GM18951 (cell line): ENCODE measurements around the gene AHRR.
"Not testable (repeated sequence)": the region's sequence is repeated elsewhere in the genome, so short reads cannot be mapped to it uniquely, and the experiment has no call there.

ENCODE experiments used
- POLR2A ChIP-seq: IDR thresholded peaks from 4 replicates; pipeline ENCODE4 v1.6.1; 2011; ENCODE audit warnings: mild to moderate bottlenecking; ENCODE audit not compliant: insufficient read length, insufficient read depth; ENCODE audit errors: extremely low read depth
- in situ Hi-C: fragments of 300-500 bp; cut with MboI; formaldehyde crosslinking; loops from one replicate; pipeline ENCODE4 v1.12.0; 2022; ENCODE audit warnings: low sequenced_read_pairs, mixed read lengths, inconsistent platforms; ENCODE audit not compliant: unreplicated experiment

Gene AHRR

DNA sequence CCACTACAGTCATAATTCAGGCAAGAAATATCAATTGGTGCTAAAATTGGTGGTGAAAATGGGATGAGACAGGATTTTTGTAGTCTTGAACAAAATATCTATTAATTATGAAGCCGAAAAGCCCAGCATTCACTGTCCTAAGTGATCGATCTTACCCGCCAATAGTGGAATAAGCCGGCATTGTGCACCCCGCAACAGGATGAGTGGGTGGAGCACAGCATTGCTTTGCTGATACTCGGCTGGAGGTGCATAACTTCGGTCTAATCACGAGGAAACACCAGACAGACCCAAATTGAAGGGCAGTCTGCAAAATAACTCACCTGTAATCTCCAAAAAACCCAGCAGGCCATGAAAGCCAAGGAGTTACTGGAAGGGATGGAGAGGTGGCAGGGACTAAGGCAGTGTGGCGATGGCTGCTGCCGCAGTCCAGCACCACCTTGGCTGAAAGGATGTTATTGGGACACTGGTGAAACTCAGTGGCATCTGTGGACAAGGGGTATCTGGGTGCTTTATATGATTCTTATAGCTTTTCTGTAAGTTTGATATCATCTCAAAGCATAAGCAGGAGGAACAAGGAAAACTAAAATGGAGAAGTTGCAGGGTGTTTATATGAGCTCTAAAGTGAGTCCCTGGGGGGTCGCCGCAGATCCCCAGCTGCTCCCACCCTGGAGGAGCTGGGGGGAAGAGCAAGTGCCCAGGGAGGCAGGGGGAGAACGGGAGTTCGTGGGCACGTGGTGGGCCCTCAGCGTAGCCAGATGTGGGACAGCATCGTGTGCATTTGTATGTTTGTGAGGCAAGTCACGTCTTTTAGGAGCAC is 45.2 kb downstream of the AHRR start:
- in situ Hi-C loops = no loop called here
- TF ChIP-seq POLR2A = no peak

GRCh38 chr5:367358-368130 is 46.0 kb downstream of the AHRR start:
- in situ Hi-C loops = no loop called here

GRCh38 chr5:368183-369084 is 46.9 kb downstream of the AHRR start:
- in situ Hi-C loops = no loop called here
- TF ChIP-seq POLR2A = no peak

More at GRCh38 chr5:367358-368130, 46.0 kb downstream of the AHRR start:
- TF ChIP-seq POLR2A = no peak

GRCh38 chr5:369151-369868 is 47.8 kb downstream of the AHRR start:
- in situ Hi-C loops = no loop called here
- TF ChIP-seq POLR2A = no peak

DNA sequence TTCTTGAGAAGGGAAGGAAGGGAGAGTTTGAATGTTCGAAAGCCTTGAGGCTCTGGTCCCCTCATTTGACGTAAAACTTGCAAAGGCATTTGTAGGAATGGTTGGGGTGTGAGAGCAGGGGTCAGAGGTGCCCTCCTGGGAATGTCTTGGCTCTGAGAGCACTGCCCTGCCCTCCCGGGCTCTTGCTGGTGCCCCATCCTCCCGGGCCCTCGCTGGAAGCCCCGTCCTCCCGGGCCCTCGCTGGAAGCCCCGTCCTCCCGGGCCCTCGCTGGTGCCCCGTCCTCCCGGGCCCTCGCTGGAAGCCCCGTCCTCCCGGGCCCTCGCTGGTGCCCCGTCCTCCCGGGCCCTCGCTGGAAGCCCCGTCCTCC is 48.3 kb downstream of the AHRR start:
- in situ Hi-C loops = not testable (repeated sequence)

GRCh38 chr5:370311-370958 is 48.9 kb downstream of the AHRR start:
- in situ Hi-C loops = no loop called here
- TF ChIP-seq POLR2A = no peak

DNA sequence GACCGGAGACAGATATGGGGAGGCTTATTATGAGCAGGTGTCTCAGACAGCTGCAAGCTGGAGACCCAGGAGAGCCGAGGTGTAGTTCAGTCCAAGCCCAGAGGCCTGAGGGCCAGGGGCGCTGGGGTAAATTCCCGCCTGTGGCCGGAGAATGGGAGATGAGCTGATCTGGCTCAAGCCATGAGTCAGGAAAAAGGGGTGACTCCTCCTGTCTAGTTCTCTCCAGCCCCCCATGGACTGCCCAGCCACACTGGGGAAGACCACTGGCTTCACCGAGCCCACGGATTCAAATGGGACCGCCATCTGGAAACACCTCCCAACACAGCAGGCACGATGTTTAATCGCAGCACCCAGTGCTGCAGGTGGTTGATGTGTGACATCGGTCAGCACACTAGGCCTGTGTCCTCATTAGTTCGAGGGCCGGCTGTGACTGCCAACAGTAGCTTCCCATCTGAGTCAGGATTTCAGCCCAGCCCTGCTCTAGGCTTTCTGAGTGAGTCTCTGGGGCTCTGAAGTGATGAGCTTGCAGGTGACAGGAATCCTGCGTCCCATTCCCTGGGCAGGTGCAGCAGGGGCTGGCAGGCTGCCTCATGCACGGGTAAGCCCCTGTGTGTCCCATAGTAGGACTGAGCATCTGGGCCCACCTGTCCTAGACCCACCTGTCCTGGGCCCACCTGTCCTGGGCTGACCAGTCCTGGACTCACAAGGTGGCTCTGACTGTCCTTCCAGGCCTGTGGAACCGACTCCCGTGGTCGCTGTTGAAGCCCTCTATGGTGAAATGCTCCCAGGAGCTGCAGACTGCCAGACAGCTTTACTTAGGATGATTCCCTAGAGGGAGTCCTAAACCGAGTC is 49.7 kb downstream of the AHRR start:
- TF ChIP-seq POLR2A = no peak
- in situ Hi-C loops = no loop called here

DNA sequence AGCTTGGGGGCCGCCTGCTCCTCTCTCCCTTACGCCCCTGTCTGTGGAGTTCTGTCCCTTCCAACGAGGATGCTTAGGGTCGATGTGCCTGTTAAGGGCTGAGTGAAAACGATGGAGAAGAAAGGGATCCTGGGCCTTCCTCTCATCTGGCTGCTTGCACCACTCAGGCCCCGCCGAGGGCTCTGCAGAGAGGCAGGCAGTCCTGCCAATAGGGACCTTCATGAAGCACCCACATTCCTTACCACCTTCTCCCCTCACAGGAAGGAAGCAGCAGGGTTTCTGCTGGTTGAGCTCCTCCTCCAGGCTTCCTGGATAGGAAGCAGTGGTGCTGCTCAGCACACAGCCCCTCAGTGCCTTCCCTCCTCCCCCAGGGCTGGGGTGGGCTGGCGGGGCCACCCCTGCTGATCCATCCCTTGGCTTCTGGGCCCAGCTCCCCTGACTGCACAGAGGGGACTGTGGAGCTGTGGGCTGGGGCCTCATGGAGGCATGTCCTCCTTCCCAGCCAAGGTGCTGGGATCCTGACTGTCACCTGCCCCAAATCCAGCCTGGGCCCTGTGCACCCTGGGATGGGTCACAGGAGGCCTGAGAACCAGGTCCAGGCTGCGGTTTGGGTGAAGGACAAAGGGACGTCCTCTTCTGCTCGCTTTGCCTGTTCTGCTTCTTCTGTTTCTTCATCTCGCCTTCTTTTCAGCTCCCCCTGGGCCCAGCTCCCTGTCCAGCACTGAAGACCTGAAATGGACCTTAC is 50.5 kb downstream of the AHRR start:
- no peak for TF ChIP-seq POLR2A
- in situ Hi-C loops = no loop called here

- in situ Hi-C loops = no loop called here
- TF ChIP-seq POLR2A = no peak
Observed at GRCh38 chr5:372556-372995, 51.1 kb downstream of the AHRR start.

GRCh38 chr5:372996-373709 is 51.6 kb downstream of the AHRR start:
- in situ Hi-C loops = no loop called here
- TF ChIP-seq POLR2A = no peak
